IMR-90 (cell line): ENCODE data around the gene KCNT2. TPM values are rescaled to one million over a fixed set of nuclear protein-coding genes. Genes with fewer than 3 reads are reported as not detected.
A peak's percentile ranks its signal among the peaks of the same experiment; 100 is the strongest.

Source experiments
- ATAC-seq: fragments of 200-7000 bp; cut with Tn5 transposase; 2 replicates; pipeline ENCODE4 v1.9.1; 2020; ENCODE audit warnings: low read depth, mild to moderate bottlenecking, moderate library complexity
- BruUV-seq: library from RNA; stranded (reverse); fragments of 400-500 nt; replicated peaks from 2 replicates; lab custom pipeline; 2021; lab: Mats Ljungman, UMichigan
- CTCF ChIA-PET: fragments of 300-600 bp; formaldehyde crosslinking; extraction: SDS; loops from one replicate; lab custom pipeline; 2021; ENCODE audit warnings: antibody characterized with exemption; lab: Yijun Ruan, JAX
- POLR2A ChIA-PET: fragments of 300-600 bp; sonication (Branson Sonifier 250); formaldehyde crosslinking; loops from one replicate; lab custom pipeline; 2022; ENCODE audit warnings: antibody characterized with exemption; ENCODE audit not compliant: unreplicated experiment; lab: Charles Lee
- DNase-seq: peaks from one replicate; pipeline ENCODE4 v3.0.0; 2013
- H2AFZ ChIP-seq: replicated peaks from 2 replicates; pipeline ENCODE3; 2013; ENCODE audit warnings: low read length, mild to moderate bottlenecking; ENCODE audit not compliant: poor library complexity
- H2AK5ac ChIP-seq: 2 replicates; pipeline ENCODE4 v1.6.1; 2013; ENCODE audit warnings: low read depth, low read length, inconsistent platforms
- H2AK9ac ChIP-seq: replicated peaks from 2 replicates; pipeline ENCODE3; 2013; ENCODE audit warnings: mild to moderate bottlenecking, low read depth, low read length, moderate library complexity; ENCODE audit not compliant: poor library complexity
- H2BK120ac ChIP-seq: 2 replicates; pipeline ENCODE4 v1.6.1; 2013; ENCODE audit warnings: low read depth, low read length, inconsistent platforms
- H2BK15ac ChIP-seq: 3 replicates; pipeline ENCODE4 v1.6.1; 2013; ENCODE audit warnings: low read depth, low read length, inconsistent platforms
- H2BK20ac ChIP-seq: 2 replicates; pipeline ENCODE4 v1.6.1; 2013; ENCODE audit warnings: low read depth, mild to moderate bottlenecking, inconsistent platforms, low read length, moderate library complexity
- H2BK5ac ChIP-seq: 2 replicates; pipeline ENCODE4 v1.6.1; 2013; ENCODE audit warnings: mild to moderate bottlenecking, low read depth, low read length, inconsistent platforms; ENCODE audit not compliant: poor library complexity, severe bottlenecking
- H3K14ac ChIP-seq: replicated peaks from 2 replicates; pipeline ENCODE4 v1.6.1; 2013; ENCODE audit warnings: low read depth, low read length, inconsistent platforms
- H3K18ac ChIP-seq: 2 replicates; pipeline ENCODE4 v1.6.1; 2013; ENCODE audit warnings: low read depth, low read length, control low read depth
- H3K23ac ChIP-seq: 2 replicates; pipeline ENCODE4 v1.6.1; 2013; ENCODE audit warnings: low read depth, low read length, inconsistent platforms
- H3K27ac ChIP-seq: 2 replicates; pipeline ENCODE4 v1.5.1; 2013; ENCODE audit warnings: mild to moderate bottlenecking, control low read depth, low read length; ENCODE audit not compliant: insufficient read depth
- H3K27me3 ChIP-seq: 2 replicates; pipeline ENCODE4 v1.6.1; 2013; ENCODE audit warnings: low read length; ENCODE audit not compliant: control insufficient read depth, insufficient read depth
- H3K36me3 ChIP-seq: 2 replicates; pipeline ENCODE4 v1.6.1; 2013; ENCODE audit warnings: low read length, mixed read lengths; ENCODE audit not compliant: control insufficient read depth, insufficient read depth
- H3K4ac ChIP-seq: 2 replicates; pipeline ENCODE4 v1.6.1; 2013; ENCODE audit warnings: low read depth, low read length, inconsistent platforms
- H3K4me1 ChIP-seq: 2 replicates; pipeline ENCODE4 v1.6.1; 2013; ENCODE audit warnings: low read length, mixed read lengths; ENCODE audit not compliant: control insufficient read depth, insufficient read depth
- H3K4me2 ChIP-seq: 2 replicates; pipeline ENCODE4 v1.6.1; 2013; ENCODE audit warnings: low read depth, mild to moderate bottlenecking, control low read depth, low read length, moderate library complexity
- H3K4me3 ChIP-seq: 2 replicates; pipeline ENCODE4 v1.5.1; 2013; ENCODE audit warnings: low read depth, mild to moderate bottlenecking, control low read depth, low read length, moderate library complexity; ENCODE audit not compliant: insufficient read depth
- H3K56ac ChIP-seq: 2 replicates; pipeline ENCODE4 v1.6.1; 2013; ENCODE audit warnings: low read length, inconsistent platforms; ENCODE audit not compliant: insufficient read depth; ENCODE audit errors: extremely low read depth
- H3K79me1 ChIP-seq, 2 experiments: 2 replicates each; pipeline ENCODE4 v1.6.1; 2013; ENCODE audit warnings: low read length in 2 of 2, inconsistent platforms in 1 of 2, low read depth in 1 of 2
- H3K9ac ChIP-seq: 2 replicates; pipeline ENCODE4 v1.6.1; 2013; ENCODE audit warnings: low read depth, low read length, control low read depth
- H3K9me1 ChIP-seq: 2 replicates; pipeline ENCODE4 v1.6.1; 2013; ENCODE audit warnings: low read length, inconsistent platforms; ENCODE audit not compliant: insufficient read depth
- H3K9me3 ChIP-seq: 2 replicates; pipeline ENCODE4 v1.6.1; 2013; ENCODE audit warnings: low read length; ENCODE audit not compliant: control insufficient read depth, insufficient read depth
- H4K20me1 ChIP-seq: 2 replicates; pipeline ENCODE4 v1.6.1; 2013; ENCODE audit warnings: low read length, inconsistent platforms; ENCODE audit not compliant: insufficient read depth
- H4K5ac ChIP-seq: 2 replicates; pipeline ENCODE4 v1.6.1; 2013; ENCODE audit warnings: mild to moderate bottlenecking, low read depth, low read length, control low read depth
- H4K8ac ChIP-seq, 2 experiments: 2 replicates each; pipeline ENCODE4 v1.6.1; 2013; ENCODE audit warnings: low read depth in 2 of 2, low read length in 2 of 2, control low read depth in 1 of 2, inconsistent platforms in 1 of 2
- H4K91ac ChIP-seq: 2 replicates; pipeline ENCODE4 v1.6.1; 2013; ENCODE audit warnings: low read depth, low read length, inconsistent platforms; ENCODE audit not compliant: insufficient read depth
- FOS ChIP-seq: fragments of 150-350 bp; IDR thresholded peaks from 2 replicates; pipeline ENCODE4 v1.6.1; 2016; ENCODE audit warnings: low read depth, low read length
- MAFK ChIP-seq: IDR thresholded peaks from 2 replicates; pipeline ENCODE4 v1.6.1; 2012; ENCODE audit warnings: low read depth, low read length, improper control_type of control experiment
- MXI1 ChIP-seq: IDR thresholded peaks from 2 replicates; pipeline ENCODE4 v1.6.1; 2012; ENCODE audit warnings: low read depth, mild to moderate bottlenecking, low read length, moderate library complexity, borderline replicate concordance
- NFE2L2 ChIP-seq: fragments of 150-350 bp; IDR thresholded peaks from 2 replicates; pipeline ENCODE4 v1.6.1; 2016; ENCODE audit warnings: low read depth, mild to moderate bottlenecking, low read length
- POLR2A ChIP-seq: IDR thresholded peaks from 2 replicates; pipeline ENCODE4 v1.6.1; 2012; ENCODE audit warnings: mild to moderate bottlenecking, low read depth, low read length
- RCOR1 ChIP-seq: IDR thresholded peaks from 2 replicates; pipeline ENCODE4 v1.6.1; 2012; ENCODE audit warnings: mild to moderate bottlenecking, low read length, improper control_type of control experiment; ENCODE audit not compliant: insufficient replicate concordance
- USF2 ChIP-seq: fragments of 150-350 bp; IDR thresholded peaks from 2 replicates; pipeline ENCODE4 v1.6.1; 2017; ENCODE audit warnings: mild to moderate bottlenecking, antibody characterized with exemption, low read length, low read depth
- WGBS, 2 experiments: methylation state at CpG; one replicate each; pipeline versions ENCODE4 v1.1.5 to v1.1.7; 2013; ENCODE audit warnings: missing lambda C conversion rate in 2 of 2; ENCODE audit not compliant: insufficient read length in 1 of 2; ENCODE audit errors: extremely low coverage in 2 of 2; 5-methylcytosine and 5-hydroxymethylcytosine counted together
- dilution Hi-C: fragments of 300-500 bp; cut with HindIII; formaldehyde crosslinking; loops from one replicate; pipeline ENCODE4 v1.14.3; 2018; ENCODE audit warnings: low sequenced_read_pairs; ENCODE audit not compliant: unreplicated experiment
- in situ Hi-C: fragments of 300-500 bp; cut with MboI; formaldehyde crosslinking; loops from 3 replicates; pipeline ENCODE4 v1.14.3; 2019; ENCODE audit warnings: low sequenced_read_pairs, inconsistent platforms, mixed read lengths
- intact Hi-C: fragments of 100-400 bp; cut with micrococcal nuclease; formaldehyde crosslinking; loops from 2 replicates; pipeline ENCODE4 v1.10.0; 2022
- polyA plus RNA-seq, 3 experiments: library from polyadenylated mRNA; depleted of rRNA; stranded (reverse); fragments of >200 nt; gene quantifications; 2 replicates each; pipeline ENCODE4 v1.2.3, GENCODE V29; 2012; ENCODE audit warnings: low replicate concordance in 1 of 3
- total RNA-seq: library from RNA; depleted of rRNA; stranded (reverse); fragments of >200 nt; gene quantifications from 2 replicates; pipeline ENCODE4 v1.2.3, GENCODE V29; 2012
- TF ChIP-seq, protein P1 (sequence below): conservative IDR thresholded peaks from 2 replicates; pipeline ENCODE4 v1.5.1; 2012; ENCODE audit warnings: mild to moderate bottlenecking, low read depth, low read length, improper control_type of control experiment
- TF ChIP-seq, protein P2 (sequence below): fragments of 150-350 bp; IDR thresholded peaks from 2 replicates; pipeline ENCODE4 v1.6.1; 2016; ENCODE audit warnings: low read depth, mild to moderate bottlenecking, low read length, moderate library complexity, borderline replicate concordance

Gene KCNT2
- total and polyA plus RNA-seq, 2 of the 4 experiments (the other 2 are of a cell fraction), result 0.22 to 0.72 TPM

DNA sequence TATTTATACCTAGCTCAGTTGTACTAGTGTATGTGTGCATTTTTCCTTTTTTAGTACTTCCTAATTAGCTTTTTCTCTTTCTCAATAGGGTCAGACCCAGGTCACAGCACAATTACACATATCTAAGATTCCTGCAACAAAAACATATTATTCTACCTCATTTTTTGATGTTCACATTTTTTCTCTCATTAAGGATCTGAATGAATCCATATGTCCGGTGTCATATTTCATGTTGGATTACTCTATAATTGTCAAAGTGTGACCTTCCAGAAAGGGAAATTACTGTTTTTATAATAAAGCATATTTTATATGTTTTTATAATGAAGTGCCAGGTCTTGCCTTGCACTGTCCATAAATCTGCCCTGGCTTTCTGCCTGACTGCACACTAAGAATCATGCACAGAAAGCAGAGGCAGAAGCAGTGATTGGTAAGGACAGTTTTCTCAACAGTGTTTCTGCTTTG lies 143.7 kb downstream of the KCNT2 start:
- H4K91ac ChIP-seq, result no peak overlapping the region
- H2AK5ac ChIP-seq, result no peak overlapping the region
- peak overlapping the region; percentile 8; the same call in 1 of the 2 replicates for H3K27ac ChIP-seq
- dilution Hi-C loops (no loop called here), intact Hi-C loops (no loop called here), in situ Hi-C loops (no loop called here)
- peak; percentile 39 for ATAC-seq
- no peaks in the 10 kb centered on the region for H3K9me1 ChIP-seq
- no peak overlapping the region for H4K8ac ChIP-seq
- no peaks in the 10 kb centered on the region for H3K36me3 ChIP-seq
- BruUV-seq, result no TSS peak
- H2AFZ ChIP-seq, result no peak overlapping the region
- no peak overlapping the region for H2BK15ac ChIP-seq
- H3K9ac ChIP-seq, result no peak overlapping the region
- H3K4ac ChIP-seq, result no peak overlapping the region
- H2BK5ac ChIP-seq, result no peak overlapping the region
- H3K4me2 ChIP-seq, result no peak overlapping the region
- H3K4me1 ChIP-seq, result peaks cover 5% of the 10 kb centered on the region
- H4K20me1 ChIP-seq, result no peaks in the 10 kb centered on the region
- ChIA-PET POLR2A (no interaction called here), CTCF (no interaction called here)
- no peak overlapping the region for H3K18ac ChIP-seq
- H2BK120ac ChIP-seq, result no peak overlapping the region
- WGBS, 2 experiments, result no CpG with 5 or more reads among the region's 1 CpG
- H3K14ac ChIP-seq, result no peak overlapping the region
- DNase-seq, result peak; percentile 31
- H2BK20ac ChIP-seq, result no peak overlapping the region
- no peak overlapping the region for H3K56ac ChIP-seq
- no peak overlapping the region for H2AK9ac ChIP-seq
- no peak overlapping the region for H3K4me3 ChIP-seq
- no peak overlapping the region for H4K5ac ChIP-seq
- TF ChIP-seq, protein P1, sequence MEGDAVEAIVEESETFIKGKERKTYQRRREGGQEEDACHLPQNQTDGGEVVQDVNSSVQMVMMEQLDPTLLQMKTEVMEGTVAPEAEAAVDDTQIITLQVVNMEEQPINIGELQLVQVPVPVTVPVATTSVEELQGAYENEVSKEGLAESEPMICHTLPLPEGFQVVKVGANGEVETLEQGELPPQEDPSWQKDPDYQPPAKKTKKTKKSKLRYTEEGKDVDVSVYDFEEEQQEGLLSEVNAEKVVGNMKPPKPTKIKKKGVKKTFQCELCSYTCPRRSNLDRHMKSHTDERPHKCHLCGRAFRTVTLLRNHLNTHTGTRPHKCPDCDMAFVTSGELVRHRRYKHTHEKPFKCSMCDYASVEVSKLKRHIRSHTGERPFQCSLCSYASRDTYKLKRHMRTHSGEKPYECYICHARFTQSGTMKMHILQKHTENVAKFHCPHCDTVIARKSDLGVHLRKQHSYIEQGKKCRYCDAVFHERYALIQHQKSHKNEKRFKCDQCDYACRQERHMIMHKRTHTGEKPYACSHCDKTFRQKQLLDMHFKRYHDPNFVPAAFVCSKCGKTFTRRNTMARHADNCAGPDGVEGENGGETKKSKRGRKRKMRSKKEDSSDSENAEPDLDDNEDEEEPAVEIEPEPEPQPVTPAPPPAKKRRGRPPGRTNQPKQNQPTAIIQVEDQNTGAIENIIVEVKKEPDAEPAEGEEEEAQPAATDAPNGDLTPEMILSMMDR, result no peak
- TF ChIP-seq MAFK (no peak), USF2 (no peak), FOS (no peak), RCOR1 (no peak), POLR2A (no peak), MXI1 (no peak), NFE2L2 (no peak)
- TF ChIP-seq, protein P2, sequence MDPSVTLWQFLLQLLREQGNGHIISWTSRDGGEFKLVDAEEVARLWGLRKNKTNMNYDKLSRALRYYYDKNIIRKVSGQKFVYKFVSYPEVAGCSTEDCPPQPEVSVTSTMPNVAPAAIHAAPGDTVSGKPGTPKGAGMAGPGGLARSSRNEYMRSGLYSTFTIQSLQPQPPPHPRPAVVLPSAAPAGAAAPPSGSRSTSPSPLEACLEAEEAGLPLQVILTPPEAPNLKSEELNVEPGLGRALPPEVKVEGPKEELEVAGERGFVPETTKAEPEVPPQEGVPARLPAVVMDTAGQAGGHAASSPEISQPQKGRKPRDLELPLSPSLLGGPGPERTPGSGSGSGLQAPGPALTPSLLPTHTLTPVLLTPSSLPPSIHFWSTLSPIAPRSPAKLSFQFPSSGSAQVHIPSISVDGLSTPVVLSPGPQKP, result no peak
- no peak overlapping the region for H3K23ac ChIP-seq
- no peaks in the 10 kb centered on the region for H3K9me3 ChIP-seq
- H3K27me3 ChIP-seq, result no peaks in the 10 kb centered on the region
- H3K79me1 ChIP-seq, result no peaks in the 10 kb centered on the region
